D721Med (cell line): ENCODE data around the gene FXYD5.

Experiments
- DNase-seq: peaks from one replicate; pipeline ENCODE4 v3.0.0; 2011; ENCODE audit warnings: low spot score; ENCODE audit not compliant: insufficient read length
- FAIRE-seq: peaks from 2 replicates; lab custom pipeline; 2011; peaks lifted over from hg19 to GRCh38; lab: Jason Lieb, UNC
- CTCF ChIP-seq: IDR thresholded peaks from 2 replicates; pipeline ENCODE4 v1.5.1; 2012; ENCODE audit warnings: mild to moderate bottlenecking, control low read depth; ENCODE audit not compliant: insufficient read depth; ENCODE audit errors: missing control alignments

Gene FXYD5

GRCh38 chr19:35160629-35161433 lies 6.3 kb downstream of the FXYD5 start:
- FAIRE-seq = no peak
- TF ChIP-seq CTCF = no peak
- no peak for DNase-seq

- DNase-seq (no peak), FAIRE-seq (no peak)
- TF ChIP-seq CTCF = no peak
Measured at GRCh38 chr19:35161434-35161743, 6.9 kb downstream of the FXYD5 start.

- no peak for FAIRE-seq
- DNase-seq = no peak
- no peak for TF ChIP-seq CTCF
Measured at GRCh38 chr19:35162471-35163326, 8.2 kb downstream of the FXYD5 start.

- DNase-seq (no peak), FAIRE-seq (no peak)
- TF ChIP-seq CTCF = no peak
Measured at GRCh38 chr19:35164418-35164817, 9.9 kb downstream of the FXYD5 start.

GRCh38 chr19:35165200-35166058 lies 10.9 kb downstream of the FXYD5 start:
- FAIRE-seq = no peak
- TF ChIP-seq CTCF = no peak

GRCh38 chr19:35166100-35167063 lies 11.8 kb downstream of the FXYD5 start:
- no peak for FAIRE-seq
- no peak for DNase-seq
- no peak for TF ChIP-seq CTCF

More at GRCh38 chr19:35165200-35166058, 10.9 kb downstream of the FXYD5 start:
- DNase-seq = no peak
